Fibroblast of upper back skin (primary cell): ENCODE data around the gene KCNK10.

Experiments used
- DNase-seq: peaks from one replicate; pipeline ENCODE4 v3.0.0-alpha.2; 2013

KCNK10 gene

GRCh38 chr14:88225721-88226120 is 97.3 kb downstream of the KCNK10 start:
- DNase-seq, result no peak

GRCh38 chr14:88218119-88218915 is 104.8 kb downstream of the KCNK10 start:
- no peak for DNase-seq

- DNase-seq, result no peak
Observed at GRCh38 chr14:88212691-88213090, 110.4 kb downstream of the KCNK10 start.

- no peak for DNase-seq
Observed at GRCh38 chr14:88210426-88210825, 112.6 kb downstream of the KCNK10 start.

- DNase-seq, result no peak
Observed at GRCh38 chr14:88209273-88209672, 113.8 kb downstream of the KCNK10 start.

- no peak for DNase-seq
Observed at GRCh38 chr14:88208858-88209257, 114.2 kb downstream of the KCNK10 start.

- no peak for DNase-seq
Observed at GRCh38 chr14:88204221-88204620, 118.8 kb downstream of the KCNK10 start.

GRCh38 chr14:88203291-88203690 is 119.8 kb downstream of the KCNK10 start:
- no peak for DNase-seq

GRCh38 chr14:88202286-88202685 is 120.8 kb downstream of the KCNK10 start:
- DNase-seq, result no peak

GRCh38 chr14:88201851-88202250 is 121.2 kb downstream of the KCNK10 start:
- no peak for DNase-seq

GRCh38 chr14:88199882-88200281 is 123.2 kb downstream of the KCNK10 start:
- DNase-seq, result no peak

GRCh38 chr14:88198446-88198845 is 124.6 kb downstream of the KCNK10 start:
- DNase-seq, result no peak

GRCh38 chr14:88196925-88197324 is 126.1 kb downstream of the KCNK10 start:
- no peak for DNase-seq

- no peak for DNase-seq
Observed at GRCh38 chr14:88196116-88196890, 126.8 kb downstream of the KCNK10 start.

GRCh38 chr14:88195676-88196075 is 127.4 kb downstream of the KCNK10 start:
- DNase-seq, result no peak

GRCh38 chr14:88194531-88194930 is 128.5 kb downstream of the KCNK10 start:
- no peak for DNase-seq

GRCh38 chr14:88191605-88192004 is 131.5 kb downstream of the KCNK10 start:
- DNase-seq, result no peak

GRCh38 chr14:88189417-88190191 is 133.5 kb downstream of the KCNK10 start:
- peak; percentile 74 for DNase-seq

- no peak for DNase-seq
Observed at GRCh38 chr14:88188745-88189416, 134.2 kb downstream of the KCNK10 start.

- no peak for DNase-seq
Observed at GRCh38 chr14:88185843-88186242, 137.2 kb downstream of the KCNK10 start.

- DNase-seq, result no peak
Observed at GRCh38 chr14:88184956-88185355, 138.1 kb downstream of the KCNK10 start.

- DNase-seq, result no peak
Observed at GRCh38 chr14:88181072-88181471, 142.0 kb downstream of the KCNK10 start.

- no peak for DNase-seq
Observed at GRCh38 chr14:88179716-88180115, 143.4 kb downstream of the KCNK10 start.
